HCT116 (cell line): ENCODE results near the gene OR6K3. TPM values are rescaled to one million over a fixed set of nuclear protein-coding genes. Genes with fewer than 3 reads are reported as not detected.

Source experiments
- ATAC-seq: fragments of 200-7000 bp; cut with Tn5 transposase; 2 replicates; pipeline ENCODE4 v1.9.1; 2020; ENCODE audit warnings: mild to moderate bottlenecking, moderate library complexity
- BruUV-seq: library from RNA; stranded (reverse); fragments of 400-500 nt; replicated peaks from 2 replicates; lab custom pipeline; 2021; lab: Mats Ljungman, UMichigan
- CTCF ChIA-PET: fragments of 300-600 bp; sonication (Branson Sonifier 250); formaldehyde crosslinking; loops from one replicate; lab custom pipeline; 2021; ENCODE audit warnings: antibody characterized with exemption; lab: Charles Lee
- POLR2A ChIA-PET: fragments of 300-600, 350-600 bp; sonication (Branson Sonifier 250); formaldehyde crosslinking; loops from one replicate; lab custom pipeline; 2021; ENCODE audit warnings: antibody characterized with exemption; lab: Charles Lee
- RAD21 ChIA-PET, 2 experiments: fragments of 300-600 bp; sonication (Branson Sonifier 250); formaldehyde crosslinking; loops; one replicate each; lab custom pipeline; 2023; ENCODE audit warnings: low total read pairs in 2 of 2; ENCODE audit not compliant: uncharacterized antibody in 2 of 2, unreplicated experiment in 2 of 2, low non-redundant PET in 1 of 2; lab: Charles Lee
- DNase-seq: peaks from one replicate; pipeline ENCODE4 v3.0.0-alpha.2; 2010; ENCODE audit warnings: low read depth, low spot score
- H2AFZ ChIP-seq: fragments of 200-600 bp; shearing (Covaris generic), sonication (generic); 2 replicates; pipeline ENCODE4 v1.6.1; 2017; ENCODE audit warnings: low read depth, mixed run types, mixed read lengths, antibody characterized with exemption, low read length; ENCODE audit not compliant: poor library complexity, severe bottlenecking
- H3K27ac ChIP-seq: 2 replicates; pipeline ENCODE4 v1.5.1; 2012; ENCODE audit warnings: low read depth, low read length
- H3K27me3 ChIP-seq: fragments of 200-600 bp; sonication (generic); 2 replicates; pipeline ENCODE4 v1.6.1; 2016; ENCODE audit warnings: mixed run types, low read length, mixed read lengths; ENCODE audit not compliant: insufficient read depth
- H3K36me3 ChIP-seq, 2 experiments: fragments of 200-500 bp in 1 of 2; fragments of 200-600 bp in 1 of 2; sonication (Bioruptor generic) in 1 of 2; sonication (generic) in 1 of 2; 2 replicates each; pipeline versions ENCODE4 v1.5.1 to v1.6.1; 2014 to 2016; ENCODE audit warnings: low read length in 2 of 2, inconsistent platforms in 1 of 2, mixed read lengths in 1 of 2, mixed run types in 1 of 2; ENCODE audit not compliant: insufficient read depth in 2 of 2, control insufficient read depth in 1 of 2
- H3K4me1 ChIP-seq, 2 experiments: fragments of 200-600 bp in 1 of 2; sonication (generic) in 1 of 2; 2 replicates each; pipeline versions ENCODE4 v1.5.1 to v1.6.1; 2012 to 2017; ENCODE audit warnings: low read length in 2 of 2, inconsistent platforms in 1 of 2, mild to moderate bottlenecking in 1 of 2, mixed read lengths in 1 of 2, mixed run types in 1 of 2, moderate library complexity in 1 of 2; ENCODE audit not compliant: insufficient read depth in 2 of 2, control insufficient read depth in 1 of 2
- H3K4me2 ChIP-seq: fragments of 200-600 bp; sonication (generic); 2 replicates; pipeline ENCODE4 v1.6.1; 2017; ENCODE audit warnings: mixed run types, low read length, mixed read lengths
- H3K4me3 ChIP-seq, 2 experiments: fragments of 200-600 bp in 1 of 2; sonication (generic) in 1 of 2; replicated peaks in 1 of 2; 2 replicates each; pipeline ENCODE4 v1.5.1; 2011 to 2016; ENCODE audit warnings: low read length in 2 of 2, control low read depth in 1 of 2, low read depth in 1 of 2, mild to moderate bottlenecking in 1 of 2, mixed read lengths in 1 of 2, mixed run types in 1 of 2
- H3K79me2 ChIP-seq: fragments of 200-600 bp; sonication (generic); 2 replicates; pipeline ENCODE4 v1.6.1; 2017; ENCODE audit warnings: mild to moderate bottlenecking, mixed run types, low read length, moderate library complexity, mixed read lengths; ENCODE audit not compliant: insufficient read depth
- H3K9ac ChIP-seq: fragments of 200-600 bp; sonication (generic); 2 replicates; pipeline ENCODE4 v1.6.1; 2016; ENCODE audit warnings: low read length, mixed read lengths
- H3K9me2 ChIP-seq: fragments of 200-600 bp; sonication (generic), shearing (Covaris generic); 2 replicates; pipeline ENCODE4 v1.6.1; 2017; ENCODE audit warnings: mixed run types, mild to moderate bottlenecking, moderate library complexity; ENCODE audit not compliant: insufficient read depth
- H3K9me3 ChIP-seq, 2 experiments: fragments of 200-500 bp in 1 of 2; fragments of 200-600 bp in 1 of 2; sonication (Bioruptor generic) in 1 of 2; sonication (generic) in 1 of 2; 2 replicates each; pipeline ENCODE4 v1.6.1; 2014 to 2017; ENCODE audit warnings: low read length in 2 of 2, mixed read lengths in 2 of 2, inconsistent platforms in 1 of 2, low read depth in 1 of 2, mild to moderate bottlenecking in 1 of 2, mixed run types in 1 of 2, moderate library complexity in 1 of 2; ENCODE audit not compliant: control insufficient read depth in 1 of 2, insufficient read depth in 1 of 2
- H4K20me1 ChIP-seq: fragments of 200-600 bp; sonication (generic), shearing (Covaris generic); 2 replicates; pipeline ENCODE4 v1.6.1; 2017; ENCODE audit warnings: mixed run types, mild to moderate bottlenecking, moderate library complexity; ENCODE audit not compliant: insufficient read depth
- ELF1 ChIP-seq: IDR thresholded peaks from 2 replicates; pipeline ENCODE4 v1.6.1; 2012; ENCODE audit warnings: low read depth, borderline replicate concordance
- RAD21 ChIP-seq: IDR thresholded peaks from 2 replicates; pipeline ENCODE4 v1.6.1; 2012; ENCODE audit warnings: low read depth, mild to moderate bottlenecking
- SIN3A ChIP-seq: IDR thresholded peaks from 2 replicates; pipeline ENCODE4 v1.6.1; 2012; ENCODE audit warnings: low read depth
- SRF ChIP-seq: IDR thresholded peaks from 2 replicates; pipeline ENCODE4 v1.6.1; 2012; ENCODE audit warnings: low read depth
- intact Hi-C: fragments of 100-400 bp; cut with micrococcal nuclease; formaldehyde crosslinking; loops from 2 replicates; pipeline ENCODE4 v1.10.0; 2022
- total RNA-seq: library from RNA; stranded (reverse); gene quantifications from one replicate; pipeline ENCODE4 v1.2.1, GENCODE V29; 2021; ENCODE audit not compliant: unreplicated experiment
- TF ChIP-seq, protein P1 (sequence below): IDR thresholded peaks from 2 replicates; pipeline ENCODE4 v1.6.1; 2011; ENCODE audit warnings: mild to moderate bottlenecking, low read length, moderate library complexity; ENCODE audit not compliant: insufficient replicate concordance; ENCODE audit errors: extremely low read depth
- TF ChIP-seq, protein P2 (sequence below): IDR thresholded peaks from 2 replicates; pipeline ENCODE4 v1.6.1; 2012; ENCODE audit warnings: low read depth

The OR6K3 gene
- total RNA-seq, 1 experiment from 2014 or later = not detected

DNA sequence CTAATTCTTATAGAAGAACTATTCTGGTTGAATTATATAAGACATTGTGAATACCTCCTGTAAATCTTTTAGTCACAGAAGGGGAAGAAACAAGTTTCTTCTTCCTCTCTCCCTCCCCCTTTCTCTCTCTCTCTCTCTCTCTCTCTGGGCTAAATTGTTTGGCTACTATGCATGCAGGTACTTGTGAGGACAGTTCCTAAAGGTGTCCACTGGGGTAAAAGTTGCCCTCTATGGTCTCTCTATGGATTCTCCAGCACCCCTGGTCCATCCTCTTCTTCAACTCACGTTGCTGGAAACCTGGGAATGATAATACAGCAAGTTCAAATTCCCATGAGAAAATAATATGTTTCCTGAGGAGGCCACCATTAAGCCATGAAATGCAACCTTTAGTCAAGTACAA, 5.8 kb downstream of the OR6K3 start (continued):
- TF ChIP-seq, protein P1, sequence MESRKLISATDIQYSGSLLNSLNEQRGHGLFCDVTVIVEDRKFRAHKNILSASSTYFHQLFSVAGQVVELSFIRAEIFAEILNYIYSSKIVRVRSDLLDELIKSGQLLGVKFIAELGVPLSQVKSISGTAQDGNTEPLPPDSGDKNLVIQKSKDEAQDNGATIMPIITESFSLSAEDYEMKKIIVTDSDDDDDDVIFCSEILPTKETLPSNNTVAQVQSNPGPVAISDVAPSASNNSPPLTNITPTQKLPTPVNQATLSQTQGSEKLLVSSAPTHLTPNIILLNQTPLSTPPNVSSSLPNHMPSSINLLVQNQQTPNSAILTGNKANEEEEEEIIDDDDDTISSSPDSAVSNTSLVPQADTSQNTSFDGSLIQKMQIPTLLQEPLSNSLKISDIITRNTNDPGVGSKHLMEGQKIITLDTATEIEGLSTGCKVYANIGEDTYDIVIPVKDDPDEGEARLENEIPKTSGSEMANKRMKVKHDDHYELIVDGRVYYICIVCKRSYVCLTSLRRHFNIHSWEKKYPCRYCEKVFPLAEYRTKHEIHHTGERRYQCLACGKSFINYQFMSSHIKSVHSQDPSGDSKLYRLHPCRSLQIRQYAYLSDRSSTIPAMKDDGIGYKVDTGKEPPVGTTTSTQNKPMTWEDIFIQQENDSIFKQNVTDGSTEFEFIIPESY = no peak
- TF ChIP-seq RAD21 (no peak), SIN3A (no peak), SRF (no peak), ELF1 (no peak)

DNA sequence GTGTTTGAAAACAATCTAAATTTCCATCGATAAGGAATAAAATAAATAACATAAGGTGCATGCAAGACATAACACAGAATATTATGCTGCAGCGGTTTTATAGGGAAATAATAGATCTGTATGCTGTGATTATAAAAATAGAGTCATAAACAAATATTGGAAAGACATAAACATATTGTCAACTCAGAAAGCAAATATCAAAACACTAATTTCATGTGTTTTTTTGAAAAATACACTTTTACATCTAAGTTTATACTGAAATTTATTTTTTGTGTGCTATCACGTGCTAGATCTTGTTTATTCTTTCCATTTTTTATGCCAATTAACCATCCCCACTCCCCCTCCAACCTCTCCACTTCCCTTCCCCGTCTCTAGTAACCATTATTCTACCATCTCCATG, 9.4 kb downstream of the OR6K3 start:
- H3K27ac ChIP-seq = no peak overlapping the region
- no peak overlapping the region for H2AFZ ChIP-seq
- no peaks in the 10 kb centered on the region for H3K9me2 ChIP-seq
- intact Hi-C loops = no loop called here
- no peaks in the 10 kb centered on the region for H3K27me3 ChIP-seq
- no peaks in the 10 kb centered on the region for H3K79me2 ChIP-seq
- CTCF ChIA-PET = no interaction called here
- H3K4me1 ChIP-seq = no peaks in the 10 kb centered on the region
- RAD21 ChIA-PET = no interaction called here
- H3K9me3 ChIP-seq = no peaks in the 10 kb centered on the region; a peak in 1 of 4 replicates
- H4K20me1 ChIP-seq = no peaks in the 10 kb centered on the region
- H3K4me3 ChIP-seq = no peak overlapping the region
- BruUV-seq = no TSS peak
- DNase-seq (no peak), ATAC-seq (no peak)
- H3K9ac ChIP-seq = no peak overlapping the region
- no peak overlapping the region for H3K4me2 ChIP-seq
- no peaks in the 10 kb centered on the region for H3K36me3 ChIP-seq
- TF ChIP-seq, protein P2, sequence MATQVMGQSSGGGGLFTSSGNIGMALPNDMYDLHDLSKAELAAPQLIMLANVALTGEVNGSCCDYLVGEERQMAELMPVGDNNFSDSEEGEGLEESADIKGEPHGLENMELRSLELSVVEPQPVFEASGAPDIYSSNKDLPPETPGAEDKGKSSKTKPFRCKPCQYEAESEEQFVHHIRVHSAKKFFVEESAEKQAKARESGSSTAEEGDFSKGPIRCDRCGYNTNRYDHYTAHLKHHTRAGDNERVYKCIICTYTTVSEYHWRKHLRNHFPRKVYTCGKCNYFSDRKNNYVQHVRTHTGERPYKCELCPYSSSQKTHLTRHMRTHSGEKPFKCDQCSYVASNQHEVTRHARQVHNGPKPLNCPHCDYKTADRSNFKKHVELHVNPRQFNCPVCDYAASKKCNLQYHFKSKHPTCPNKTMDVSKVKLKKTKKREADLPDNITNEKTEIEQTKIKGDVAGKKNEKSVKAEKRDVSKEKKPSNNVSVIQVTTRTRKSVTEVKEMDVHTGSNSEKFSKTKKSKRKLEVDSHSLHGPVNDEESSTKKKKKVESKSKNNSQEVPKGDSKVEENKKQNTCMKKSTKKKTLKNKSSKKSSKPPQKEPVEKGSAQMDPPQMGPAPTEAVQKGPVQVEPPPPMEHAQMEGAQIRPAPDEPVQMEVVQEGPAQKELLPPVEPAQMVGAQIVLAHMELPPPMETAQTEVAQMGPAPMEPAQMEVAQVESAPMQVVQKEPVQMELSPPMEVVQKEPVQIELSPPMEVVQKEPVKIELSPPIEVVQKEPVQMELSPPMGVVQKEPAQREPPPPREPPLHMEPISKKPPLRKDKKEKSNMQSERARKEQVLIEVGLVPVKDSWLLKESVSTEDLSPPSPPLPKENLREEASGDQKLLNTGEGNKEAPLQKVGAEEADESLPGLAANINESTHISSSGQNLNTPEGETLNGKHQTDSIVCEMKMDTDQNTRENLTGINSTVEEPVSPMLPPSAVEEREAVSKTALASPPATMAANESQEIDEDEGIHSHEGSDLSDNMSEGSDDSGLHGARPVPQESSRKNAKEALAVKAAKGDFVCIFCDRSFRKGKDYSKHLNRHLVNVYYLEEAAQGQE = no peak
- POLR2A ChIA-PET = no interaction called here
